GM19023 (cell line): Measurements from ENCODE around the gene JAKMIP3.
"Not testable (repeated sequence)": the region's sequence is repeated elsewhere in the genome, so short reads cannot be mapped to it uniquely, and the experiment has no call there.

Experiments
- ATAC-seq: cut with Tn5 transposase; IDR thresholded peaks from one replicate; pipeline ENCODE4 v1.9.1; 2021; ENCODE audit warnings: mild to moderate bottlenecking, moderate library complexity; ENCODE audit not compliant: unreplicated experiment

JAKMIP3 gene

GRCh38 chr10:132064082-132064755 lies 1.5 kb upstream of the JAKMIP3 start:
- ATAC-seq: no peak

GRCh38 chr10:132064771-132065437 lies 842 bp upstream of the JAKMIP3 start:
- no peak for ATAC-seq

- no peak for ATAC-seq
These were observed 440 bp downstream of the JAKMIP3 start for GRCh38 chr10:132066186-132066585.

- ATAC-seq: no peak
These were observed 1.1 kb downstream of the JAKMIP3 start for GRCh38 chr10:132066812-132067211.

GRCh38 chr10:132068431-132069121 lies 2.8 kb downstream of the JAKMIP3 start:
- ATAC-seq: no peak

GRCh38 chr10:132069122-132069848 lies 3.5 kb downstream of the JAKMIP3 start:
- ATAC-seq: no peak

- ATAC-seq: no peak
These were observed 4.1 kb downstream of the JAKMIP3 start for GRCh38 chr10:132069849-132070182.

GRCh38 chr10:132070724-132071123 lies 5.0 kb downstream of the JAKMIP3 start:
- ATAC-seq: no peak

GRCh38 chr10:132071667-132072066 lies 5.9 kb downstream of the JAKMIP3 start:
- ATAC-seq: no peak

- ATAC-seq: no peak
These were observed 10.3 kb downstream of the JAKMIP3 start for GRCh38 chr10:132075909-132076577.

GRCh38 chr10:132076578-132077081 lies 10.9 kb downstream of the JAKMIP3 start:
- no peak for ATAC-seq

GRCh38 chr10:132077091-132077490 lies 11.3 kb downstream of the JAKMIP3 start:
- no peak for ATAC-seq

GRCh38 chr10:132078746-132079345 lies 13.1 kb downstream of the JAKMIP3 start:
- no peak for ATAC-seq

- ATAC-seq: not testable (repeated sequence)
These were observed 18.6 kb downstream of the JAKMIP3 start for GRCh38 chr10:132084384-132084783.

GRCh38 chr10:132093236-132093635 lies 27.5 kb downstream of the JAKMIP3 start:
- ATAC-seq: not testable (repeated sequence)

GRCh38 chr10:132094581-132095234 lies 29.0 kb downstream of the JAKMIP3 start:
- ATAC-seq: no peak

GRCh38 chr10:132095403-132096113 lies 29.8 kb downstream of the JAKMIP3 start:
- ATAC-seq: no peak

GRCh38 chr10:132096223-132096622 lies 30.5 kb downstream of the JAKMIP3 start:
- no peak for ATAC-seq

- no peak for ATAC-seq
These were observed 31.2 kb downstream of the JAKMIP3 start for GRCh38 chr10:132096863-132097478.
